ENCODE results near the gene SIGLEC15. TPM values are rescaled to one million over a fixed set of nuclear protein-coding genes. Genes with fewer than 3 reads are reported as not detected.

The SIGLEC15 gene
- total and polyA plus RNA-seq, 12 donors = 0.03 to 0.38 (median 0.20) TPM; not detected in 6

DNA sequence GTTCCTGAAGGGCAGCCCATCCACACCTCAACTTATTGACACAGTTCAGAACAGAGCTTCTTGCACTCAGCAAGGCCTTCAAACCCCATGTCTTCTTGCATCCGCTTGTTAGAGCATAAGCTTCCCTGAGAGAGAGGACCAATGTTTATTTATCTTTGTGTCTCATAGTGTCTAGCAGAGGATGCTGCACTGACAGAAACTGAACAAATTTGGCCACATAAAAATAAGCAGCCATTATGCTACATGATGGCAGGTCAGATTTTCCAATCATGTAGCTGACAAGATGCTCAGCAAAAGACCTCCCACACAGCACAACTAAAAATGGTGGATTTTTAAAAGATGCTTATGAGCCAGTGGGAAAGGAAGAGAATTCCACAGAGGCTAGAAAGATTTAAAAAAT is 38.1 kb upstream of the SIGLEC15 start:
- Histone ChIP-seq H3K9me3 (peaks cover 0 to 4% (median 0%) of the 10 kb centered on the region in 11 donors), H3K4me3 (no peak overlapping the region), H3K27ac (no peak overlapping the region), H3K27me3 (peaks cover 0 to 1% (median 0%) of the 10 kb centered on the region in 7 donors), H3K4me1 (peaks cover 0 to 9% (median 4%) of the 10 kb centered on the region in 9 donors), H3K36me3 (no peaks in the 10 kb centered on the region)
- DNase-seq (no peak), ATAC-seq (no peak)
- TF ChIP-seq, protein P1, sequence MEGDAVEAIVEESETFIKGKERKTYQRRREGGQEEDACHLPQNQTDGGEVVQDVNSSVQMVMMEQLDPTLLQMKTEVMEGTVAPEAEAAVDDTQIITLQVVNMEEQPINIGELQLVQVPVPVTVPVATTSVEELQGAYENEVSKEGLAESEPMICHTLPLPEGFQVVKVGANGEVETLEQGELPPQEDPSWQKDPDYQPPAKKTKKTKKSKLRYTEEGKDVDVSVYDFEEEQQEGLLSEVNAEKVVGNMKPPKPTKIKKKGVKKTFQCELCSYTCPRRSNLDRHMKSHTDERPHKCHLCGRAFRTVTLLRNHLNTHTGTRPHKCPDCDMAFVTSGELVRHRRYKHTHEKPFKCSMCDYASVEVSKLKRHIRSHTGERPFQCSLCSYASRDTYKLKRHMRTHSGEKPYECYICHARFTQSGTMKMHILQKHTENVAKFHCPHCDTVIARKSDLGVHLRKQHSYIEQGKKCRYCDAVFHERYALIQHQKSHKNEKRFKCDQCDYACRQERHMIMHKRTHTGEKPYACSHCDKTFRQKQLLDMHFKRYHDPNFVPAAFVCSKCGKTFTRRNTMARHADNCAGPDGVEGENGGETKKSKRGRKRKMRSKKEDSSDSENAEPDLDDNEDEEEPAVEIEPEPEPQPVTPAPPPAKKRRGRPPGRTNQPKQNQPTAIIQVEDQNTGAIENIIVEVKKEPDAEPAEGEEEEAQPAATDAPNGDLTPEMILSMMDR (IDR thresholded peaks at IDR 0.05) = no peak
- 96 to 98% methylated on average over 1 of the region's 1 CpG for WGBS, 2 donors
- intact Hi-C loops (cut with DNase I) = loop anchor here in 1 of 10 donors (10.0 kb wide), 1 partner anchor 63 kb away; the partner anchor contains the start of gene SLC14A1

DNA sequence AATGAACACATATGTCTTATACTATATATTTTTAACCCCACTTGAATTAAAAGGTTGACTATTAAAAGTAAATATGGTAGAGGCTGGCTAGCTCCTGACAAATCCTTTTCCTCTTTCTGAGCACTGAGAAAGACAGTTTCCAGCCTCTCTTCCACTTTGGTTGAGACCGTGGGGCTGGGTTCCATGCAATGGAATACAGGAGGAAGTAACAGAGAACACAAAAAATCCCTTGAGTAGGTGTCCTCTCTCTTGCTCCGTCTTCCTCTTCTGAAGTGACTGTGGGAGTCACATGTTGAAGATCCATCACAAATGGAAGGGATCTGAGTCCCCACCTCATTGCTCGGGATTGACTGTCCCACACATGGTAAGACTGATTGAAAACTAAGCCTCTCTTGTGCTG is 36.6 kb upstream of the SIGLEC15 start:
- TF ChIP-seq, protein P1 (IDR thresholded peaks at IDR 0.05) = no peak
- Histone ChIP-seq H3K4me1 (peaks cover 0 to 9% (median 4%) of the 10 kb centered on the region in 9 donors), H3K27me3 (no peaks in the 10 kb centered on the region), H3K27ac (no peak overlapping the region), H3K36me3 (no peaks in the 10 kb centered on the region), H3K4me3 (no peak overlapping the region), H3K9me3 (peaks cover 0 to 4% (median 0%) of the 10 kb centered on the region in 11 donors)
- WGBS, 2 donors = 90 to 93% methylated on average over 3 of the region's 3 CpGs
- ATAC-seq = no peak
- no peak for DNase-seq
- intact Hi-C loops (cut with DNase I) = loop anchor here in 1 of 10 donors (10.0 kb wide), 1 partner anchor 64 kb away; the partner anchor contains the start of gene SLC14A1

DNA sequence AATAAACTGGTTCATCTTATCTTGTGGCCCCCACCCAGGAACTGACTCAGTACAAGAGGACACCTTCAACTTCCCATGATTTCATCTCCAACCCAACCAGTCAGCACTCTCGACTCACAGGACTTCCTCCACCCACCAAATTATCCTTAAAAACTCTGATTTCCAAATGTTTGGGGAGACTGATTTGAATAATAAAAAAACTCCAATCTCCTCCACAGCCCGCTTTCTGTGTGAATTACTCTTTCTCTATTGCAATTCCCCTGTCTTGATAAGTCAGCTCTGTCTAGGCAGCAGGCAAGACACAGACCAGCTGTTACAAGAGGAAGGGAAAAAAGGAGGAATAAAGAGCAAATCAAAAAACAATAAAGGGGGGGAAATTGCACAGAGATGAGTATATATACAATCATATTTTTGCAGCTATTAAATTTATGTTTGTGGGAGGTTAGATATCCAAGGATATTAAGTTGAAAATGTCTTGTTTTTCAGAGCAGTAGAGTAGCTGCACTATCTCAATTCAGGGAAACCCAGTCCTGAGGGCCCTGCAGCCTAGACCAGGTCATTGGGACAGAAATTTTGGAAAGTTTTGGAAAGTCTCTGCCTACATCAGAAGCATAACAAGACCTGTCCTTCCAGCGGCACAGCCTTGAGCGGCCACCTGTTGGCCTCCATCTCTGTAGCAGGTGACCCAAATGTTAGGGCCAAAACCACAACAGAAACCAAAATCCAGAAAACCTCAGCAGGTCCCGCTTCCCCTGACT is 32.8 kb upstream of the SIGLEC15 start:
- Histone ChIP-seq H3K4me3 (no peak overlapping the region), H3K9me3 (peaks cover 0 to 4% (median 0%) of the 10 kb centered on the region in 11 donors), H3K4me1 (no peaks in the 10 kb centered on the region), H3K36me3 (no peaks in the 10 kb centered on the region), H3K27ac (no peak overlapping the region), H3K27me3 (no peaks in the 10 kb centered on the region)
- WGBS, 2 donors = 80 to 89% methylated on average over 5 of the region's 5 CpGs
- DNase-seq (no peak), ATAC-seq (no peak)
- intact Hi-C loops (cut with DNase I) = loop anchor here in 1 of 10 donors (5.0 kb wide), 1 partner anchor 1555 kb away; no protein-coding TSS in a partner anchor
- TF ChIP-seq, protein P1 (IDR thresholded peaks at IDR 0.05) = no peak

DNA sequence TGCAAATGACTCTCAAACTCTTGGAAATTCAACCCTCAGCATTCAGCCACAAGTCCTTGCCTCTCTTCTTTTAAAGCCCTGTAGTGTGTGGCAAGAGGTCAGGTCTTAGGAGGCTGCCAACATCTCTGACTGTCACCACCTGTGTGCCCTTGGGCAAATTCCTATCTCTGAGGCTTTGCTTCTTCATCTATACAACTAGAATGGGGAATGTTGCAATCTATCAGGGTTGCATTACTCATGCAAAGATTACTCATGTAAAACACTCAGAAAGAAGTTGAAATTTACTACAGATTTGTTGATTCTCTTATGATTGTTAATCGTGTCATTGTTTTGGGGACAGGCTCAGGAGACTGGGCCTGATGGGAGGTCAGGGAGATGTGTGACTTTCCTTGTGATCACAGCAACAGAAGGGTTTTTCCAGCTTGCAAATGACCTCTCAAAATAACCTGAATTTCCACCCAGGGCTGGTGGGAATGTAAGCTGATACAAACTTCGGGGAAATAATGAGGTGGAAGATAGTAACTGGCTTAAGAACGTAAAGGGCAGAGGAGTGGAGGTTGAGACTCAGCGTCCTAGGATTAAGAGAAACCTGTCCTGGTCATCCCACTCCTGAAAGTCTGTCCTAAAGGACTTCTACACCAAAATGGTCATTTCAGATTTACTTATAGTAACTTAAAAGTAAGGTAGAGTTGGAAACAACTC is 32.1 kb upstream of the SIGLEC15 start:
- intact Hi-C loops (cut with DNase I) = loop anchor here in 1 of 10 donors (5.0 kb wide), 1 partner anchor 1556 kb away; no protein-coding TSS in a partner anchor
- Histone ChIP-seq H3K4me3 (no peak overlapping the region), H3K27ac (no peak overlapping the region), H3K36me3 (no peaks in the 10 kb centered on the region), H3K27me3 (no peaks in the 10 kb centered on the region), H3K4me1 (no peaks in the 10 kb centered on the region), H3K9me3 (peaks cover 0 to 4% (median 0%) of the 10 kb centered on the region in 11 donors)
- DNase-seq (no peak), ATAC-seq (no peak)
- WGBS, 2 donors = 50 to 54% methylated on average over 4 of the region's 4 CpGs
- TF ChIP-seq, protein P1 (IDR thresholded peaks at IDR 0.05) = no peak
